Measurements from ENCODE around the gene ASAP2.
A peak's percentile ranks its signal among the peaks of the same experiment; 100 is the strongest.

ASAP2 gene

DNA sequence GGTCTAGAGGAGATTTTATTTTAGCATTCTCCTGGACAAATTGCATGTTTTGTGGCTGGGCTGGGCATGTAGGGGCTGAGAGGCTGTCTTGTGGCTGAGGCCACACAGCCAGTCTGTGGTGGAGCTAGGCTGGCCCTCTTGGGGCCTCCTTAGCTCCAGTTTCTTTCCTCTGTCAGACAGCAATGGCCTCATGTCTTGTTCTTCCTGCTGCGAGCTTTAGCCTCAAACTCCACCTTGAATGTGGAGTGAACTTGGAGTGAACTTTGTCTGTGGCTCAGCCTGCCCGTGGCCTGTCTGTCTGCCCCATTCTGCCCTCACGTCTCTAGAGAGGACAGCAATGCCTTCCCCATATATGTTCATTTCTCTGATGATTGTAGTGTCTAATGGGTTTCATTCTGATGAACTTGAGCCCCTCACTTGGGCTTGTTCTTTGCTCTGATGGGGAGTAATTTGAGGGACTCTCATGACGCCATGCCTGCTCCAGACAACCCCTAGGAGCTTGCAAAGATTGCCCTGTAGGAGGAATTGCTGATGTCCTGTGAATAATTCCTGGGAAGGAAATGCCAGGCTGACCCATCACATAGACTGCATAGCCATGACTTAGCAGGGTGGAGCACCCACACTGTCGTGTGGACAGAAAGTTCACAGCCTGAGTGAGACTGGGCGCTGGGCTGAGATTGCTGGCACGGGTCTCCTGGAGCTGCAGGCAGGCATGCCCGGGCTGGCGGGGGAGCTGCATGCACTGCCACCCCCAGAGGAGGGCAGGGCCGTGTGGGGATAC lies 42.6 kb downstream of the ASAP2 start:
- TF ChIP-seq, protein P1, sequence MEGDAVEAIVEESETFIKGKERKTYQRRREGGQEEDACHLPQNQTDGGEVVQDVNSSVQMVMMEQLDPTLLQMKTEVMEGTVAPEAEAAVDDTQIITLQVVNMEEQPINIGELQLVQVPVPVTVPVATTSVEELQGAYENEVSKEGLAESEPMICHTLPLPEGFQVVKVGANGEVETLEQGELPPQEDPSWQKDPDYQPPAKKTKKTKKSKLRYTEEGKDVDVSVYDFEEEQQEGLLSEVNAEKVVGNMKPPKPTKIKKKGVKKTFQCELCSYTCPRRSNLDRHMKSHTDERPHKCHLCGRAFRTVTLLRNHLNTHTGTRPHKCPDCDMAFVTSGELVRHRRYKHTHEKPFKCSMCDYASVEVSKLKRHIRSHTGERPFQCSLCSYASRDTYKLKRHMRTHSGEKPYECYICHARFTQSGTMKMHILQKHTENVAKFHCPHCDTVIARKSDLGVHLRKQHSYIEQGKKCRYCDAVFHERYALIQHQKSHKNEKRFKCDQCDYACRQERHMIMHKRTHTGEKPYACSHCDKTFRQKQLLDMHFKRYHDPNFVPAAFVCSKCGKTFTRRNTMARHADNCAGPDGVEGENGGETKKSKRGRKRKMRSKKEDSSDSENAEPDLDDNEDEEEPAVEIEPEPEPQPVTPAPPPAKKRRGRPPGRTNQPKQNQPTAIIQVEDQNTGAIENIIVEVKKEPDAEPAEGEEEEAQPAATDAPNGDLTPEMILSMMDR (IDR thresholded peaks at IDR 0.05; ENCODE audit: control insufficient read depth, insufficient read depth, low read depth, low read length, missing control alignments): no peak
- DNase-seq (ENCODE audit: low read depth): no peak
- no peak overlapping the region for H3K4me3 ChIP-seq (ENCODE audit: control insufficient read depth, low read depth, low read length)

DNA sequence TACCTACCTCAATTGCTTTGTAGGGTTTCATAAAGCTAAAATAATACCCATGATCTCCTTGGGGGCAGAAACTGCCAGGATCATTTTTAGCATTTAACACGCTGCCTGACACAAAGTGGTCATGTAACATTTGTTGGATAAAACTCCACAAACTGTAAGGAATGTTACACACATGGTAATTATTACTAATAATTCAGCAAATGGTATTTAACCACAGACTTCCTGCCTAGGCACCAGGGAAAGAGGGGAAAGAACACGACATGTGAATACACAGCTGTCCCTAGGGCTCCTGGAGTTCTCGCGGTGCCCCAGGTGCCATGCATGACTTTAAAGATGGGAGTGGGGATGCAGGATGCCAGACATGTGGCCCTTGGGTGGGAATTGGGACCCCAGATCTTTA lies 43.5 kb downstream of the ASAP2 start:
- H3K4me3 ChIP-seq (ENCODE audit: control insufficient read depth, low read depth, low read length): no peak overlapping the region
- no peak for DNase-seq (ENCODE audit: low read depth)
- TF ChIP-seq, protein P1 (IDR thresholded peaks at IDR 0.05; ENCODE audit: control insufficient read depth, insufficient read depth, low read depth, low read length, missing control alignments): no peak

DNA sequence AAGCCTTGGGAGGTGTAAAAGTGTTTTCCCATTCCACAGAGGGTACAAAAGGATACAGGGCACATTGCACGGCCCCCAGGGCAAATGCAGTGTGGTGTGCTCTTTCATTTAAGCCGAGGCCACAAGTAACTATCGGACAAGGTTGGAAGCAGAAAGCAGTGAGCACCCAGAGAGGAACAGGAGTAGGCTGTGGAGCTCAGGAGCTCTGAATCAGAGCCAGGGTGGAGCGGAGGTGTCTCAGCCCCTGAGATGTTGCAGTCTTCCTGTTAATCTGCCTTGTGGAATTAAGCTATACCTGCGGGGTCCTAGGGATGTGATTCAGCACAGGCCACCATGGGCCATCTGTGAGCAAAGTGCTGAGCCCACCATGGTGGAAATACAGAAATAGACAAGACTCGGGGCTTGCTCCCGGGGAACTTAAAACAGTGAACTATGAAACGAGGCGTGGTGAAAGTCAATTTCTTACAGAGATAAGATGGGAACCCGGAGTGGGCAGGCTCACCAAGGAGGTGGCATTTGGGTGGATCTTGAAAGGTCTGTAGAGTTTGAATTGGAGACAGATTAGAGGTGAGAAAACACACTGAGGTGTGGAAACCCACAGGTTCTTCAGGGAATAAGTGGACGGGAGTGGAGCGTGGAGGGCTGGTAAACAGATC lies 44.0 kb downstream of the ASAP2 start:
- TF ChIP-seq, protein P1 (IDR thresholded peaks at IDR 0.05; ENCODE audit: control insufficient read depth, insufficient read depth, low read depth, low read length, missing control alignments): no peak
- DNase-seq (ENCODE audit: low read depth): no peak

DNA sequence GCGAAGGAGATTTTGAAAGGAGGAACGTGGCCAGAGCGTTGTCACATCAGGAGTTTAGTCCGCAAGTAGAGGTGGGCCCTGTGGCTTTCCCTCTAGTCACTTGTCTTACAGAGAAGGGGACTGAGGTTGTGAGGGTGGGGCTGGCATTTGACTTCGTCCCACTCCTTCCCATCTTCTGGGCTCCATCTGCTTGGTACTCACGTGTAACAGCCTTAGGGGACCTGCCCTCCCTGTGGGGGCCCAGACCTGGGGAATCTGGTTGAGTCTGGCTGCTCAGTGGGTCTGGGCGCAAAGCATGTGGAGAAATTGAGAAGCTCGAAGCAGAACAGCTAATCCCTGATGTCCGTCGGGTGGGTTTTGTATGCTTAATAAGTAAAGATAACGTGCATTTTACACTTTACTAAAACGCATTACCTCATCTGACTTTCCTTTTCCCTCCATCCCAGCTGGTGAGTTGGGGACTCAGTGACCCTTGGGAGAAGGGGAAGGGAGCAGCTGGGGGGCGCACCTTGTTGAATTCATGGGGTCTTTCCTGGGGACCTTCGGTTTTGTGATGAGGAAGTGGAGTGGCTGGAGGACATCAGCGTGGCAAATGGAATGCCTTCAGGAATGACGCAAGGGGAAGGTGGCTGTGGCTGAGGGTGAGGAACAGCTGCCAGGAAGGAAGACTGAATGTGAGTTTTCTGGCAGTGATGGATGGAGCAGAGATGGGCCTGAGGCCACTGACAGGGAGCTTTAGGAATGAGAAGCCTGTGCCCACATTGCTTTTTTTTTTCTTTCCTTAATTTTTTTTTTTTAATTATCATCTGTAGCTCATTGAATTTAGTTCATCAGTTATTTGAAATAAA lies 44.8 kb downstream of the ASAP2 start:
- DNase-seq (ENCODE audit: low read depth): peak; percentile 64
- TF ChIP-seq, protein P1 (IDR thresholded peaks at IDR 0.05; ENCODE audit: control insufficient read depth, insufficient read depth, low read depth, low read length, missing control alignments): no peak
- no peak overlapping the region for H3K4me3 ChIP-seq (ENCODE audit: control insufficient read depth, low read depth, low read length)

More for the DNA sequence above, 44.0 kb downstream of the ASAP2 start:
- H3K4me3 ChIP-seq (ENCODE audit: control insufficient read depth, low read depth, low read length): no peak overlapping the region

DNA sequence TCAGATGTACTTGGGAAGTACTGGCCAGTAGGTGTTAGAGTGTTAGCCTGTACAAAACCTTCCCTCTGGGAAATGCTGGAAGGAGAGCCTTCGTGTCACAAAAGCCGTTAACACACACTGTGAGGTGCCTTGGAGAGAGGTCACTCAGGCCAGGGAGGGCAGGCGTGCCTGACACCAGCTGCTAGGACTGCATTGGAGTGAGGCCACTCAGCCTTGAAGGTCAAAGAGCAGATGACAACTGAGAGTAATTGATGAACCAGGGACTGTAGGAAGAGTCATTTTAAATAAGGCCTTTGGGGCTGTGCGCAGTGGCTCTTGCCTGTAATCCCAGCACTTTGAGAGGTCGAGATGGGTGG lies 45.4 kb downstream of the ASAP2 start:
- TF ChIP-seq, protein P1 (IDR thresholded peaks at IDR 0.05; ENCODE audit: control insufficient read depth, insufficient read depth, low read depth, low read length, missing control alignments): no peak
- H3K4me3 ChIP-seq (ENCODE audit: control insufficient read depth, low read depth, low read length): no peak overlapping the region
- no peak for DNase-seq (ENCODE audit: low read depth)

DNA sequence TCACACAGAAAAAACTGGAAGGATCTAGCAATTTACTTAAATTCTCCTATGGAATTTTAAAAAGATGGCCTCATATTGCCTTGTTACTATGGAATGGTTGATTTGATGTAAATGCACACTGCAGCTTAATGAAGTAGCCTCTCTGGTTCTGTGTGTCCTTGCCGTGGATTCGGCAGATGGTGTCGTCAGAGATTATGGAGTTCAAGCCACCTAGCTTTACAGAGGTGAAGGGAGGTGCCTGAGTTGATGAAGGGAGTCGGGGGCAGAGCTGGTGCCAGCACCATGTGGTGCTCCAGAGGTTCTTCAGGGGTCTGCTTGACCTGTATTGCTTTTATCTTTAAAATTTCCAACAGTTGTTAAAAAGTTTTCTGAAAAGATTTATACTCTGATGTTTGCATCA lies 48.8 kb downstream of the ASAP2 start:
- DNase-seq (ENCODE audit: low read depth): no peak
- TF ChIP-seq, protein P1 (IDR thresholded peaks at IDR 0.05; ENCODE audit: control insufficient read depth, insufficient read depth, low read depth, low read length, missing control alignments): no peak
- H3K4me3 ChIP-seq (ENCODE audit: control insufficient read depth, low read depth, low read length): no peak overlapping the region
